Testis (tissue), 2 donors: ENCODE results near the gene EME1.

ENCODE experiments used
- POLR2A ChIP-seq: fragments of 450-650 bp; IDR thresholded peaks from one replicate; pipeline ENCODE4 v1.6.1; 2017; ENCODE audit warnings: antibody characterized with exemption, mild to moderate bottlenecking, moderate library complexity
- TF ChIP-seq, protein P1 (sequence below), 3 experiments: fragments of 450-650 bp in 2 of 3; fragments of 200-600 bp in 1 of 3; sonication (generic) in 1 of 3; IDR thresholded peaks; one replicate each; pipeline ENCODE4 v1.5.1; 2016 to 2019; ENCODE audit warnings: antibody characterized with exemption in 3 of 3, mild to moderate bottlenecking in 2 of 3, moderate library complexity in 1 of 3

DNA sequence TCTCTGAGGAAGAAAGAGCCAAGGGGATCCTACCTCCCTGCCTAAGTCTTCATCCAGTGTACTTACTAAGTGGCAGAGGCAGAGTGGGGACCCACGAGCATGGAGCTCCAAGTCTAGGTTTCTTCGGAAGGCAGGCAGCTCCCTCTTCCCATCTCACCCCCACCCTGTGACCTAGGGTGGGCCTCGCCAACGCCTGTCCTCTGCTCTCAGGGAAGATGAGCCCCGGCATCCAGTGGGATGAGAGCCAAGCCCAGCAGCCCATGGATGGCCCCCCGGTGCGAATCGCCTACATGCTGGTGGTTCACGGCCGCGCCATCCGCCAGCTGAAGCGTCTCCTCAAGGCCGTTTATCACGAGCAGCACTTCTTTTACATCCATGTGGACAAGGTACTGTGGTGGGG lies 18.8 kb upstream of the EME1 start:
- TF ChIP-seq, protein P1, sequence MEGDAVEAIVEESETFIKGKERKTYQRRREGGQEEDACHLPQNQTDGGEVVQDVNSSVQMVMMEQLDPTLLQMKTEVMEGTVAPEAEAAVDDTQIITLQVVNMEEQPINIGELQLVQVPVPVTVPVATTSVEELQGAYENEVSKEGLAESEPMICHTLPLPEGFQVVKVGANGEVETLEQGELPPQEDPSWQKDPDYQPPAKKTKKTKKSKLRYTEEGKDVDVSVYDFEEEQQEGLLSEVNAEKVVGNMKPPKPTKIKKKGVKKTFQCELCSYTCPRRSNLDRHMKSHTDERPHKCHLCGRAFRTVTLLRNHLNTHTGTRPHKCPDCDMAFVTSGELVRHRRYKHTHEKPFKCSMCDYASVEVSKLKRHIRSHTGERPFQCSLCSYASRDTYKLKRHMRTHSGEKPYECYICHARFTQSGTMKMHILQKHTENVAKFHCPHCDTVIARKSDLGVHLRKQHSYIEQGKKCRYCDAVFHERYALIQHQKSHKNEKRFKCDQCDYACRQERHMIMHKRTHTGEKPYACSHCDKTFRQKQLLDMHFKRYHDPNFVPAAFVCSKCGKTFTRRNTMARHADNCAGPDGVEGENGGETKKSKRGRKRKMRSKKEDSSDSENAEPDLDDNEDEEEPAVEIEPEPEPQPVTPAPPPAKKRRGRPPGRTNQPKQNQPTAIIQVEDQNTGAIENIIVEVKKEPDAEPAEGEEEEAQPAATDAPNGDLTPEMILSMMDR (IDR thresholded peaks at IDR 0.05): no peak
- no peak for TF ChIP-seq POLR2A
